Stimulated activated CD4-positive, alpha-beta T cell treated with anti-CD3 and anti-CD28 coated beads, Interleukin-12 subunit alpha, Interleukin-12 subunit beta, amount 100 ng/mL, for 4 hours (primary cell): ENCODE data around the gene VTCN1.
"Not testable (repeated sequence)": the region's sequence is repeated elsewhere in the genome, so short reads cannot be mapped to it uniquely, and the experiment has no call there.

Source experiments
- DNase-seq: peaks from one replicate; pipeline ENCODE4 v3.0.0-alpha.2; 2020

VTCN1 gene, protein sequence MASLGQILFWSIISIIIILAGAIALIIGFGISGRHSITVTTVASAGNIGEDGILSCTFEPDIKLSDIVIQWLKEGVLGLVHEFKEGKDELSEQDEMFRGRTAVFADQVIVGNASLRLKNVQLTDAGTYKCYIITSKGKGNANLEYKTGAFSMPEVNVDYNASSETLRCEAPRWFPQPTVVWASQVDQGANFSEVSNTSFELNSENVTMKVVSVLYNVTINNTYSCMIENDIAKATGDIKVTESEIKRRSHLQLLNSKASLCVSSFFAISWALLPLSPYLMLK

DNA sequence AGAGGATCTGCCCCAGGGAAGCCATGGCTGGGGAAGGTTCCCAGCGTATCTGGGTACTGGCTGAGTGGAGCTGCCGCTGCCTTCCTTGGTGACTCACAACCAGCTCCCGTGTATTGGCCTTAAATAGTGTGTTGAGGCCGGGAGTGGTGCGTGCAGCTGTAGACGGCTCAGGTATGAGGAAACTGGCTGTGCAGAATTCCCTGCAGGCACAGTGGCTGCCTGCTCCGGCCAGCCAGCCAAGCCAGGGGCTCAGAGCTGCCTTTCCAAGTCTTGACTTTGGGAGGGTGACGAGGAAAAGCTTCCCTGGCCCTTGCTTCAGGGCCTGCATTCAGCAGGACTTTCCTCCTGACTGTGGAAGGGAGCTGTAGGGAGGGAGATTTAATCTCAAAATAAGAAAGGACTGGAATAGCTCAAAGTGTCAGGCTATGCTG, at the start of gene VTCN1:
VTCN1 (minus strand) TSS at position 97 of the 431 bp plus-strand sequence; CDS start at position 25, 72 bp downstream.
- no peak for DNase-seq

DNA sequence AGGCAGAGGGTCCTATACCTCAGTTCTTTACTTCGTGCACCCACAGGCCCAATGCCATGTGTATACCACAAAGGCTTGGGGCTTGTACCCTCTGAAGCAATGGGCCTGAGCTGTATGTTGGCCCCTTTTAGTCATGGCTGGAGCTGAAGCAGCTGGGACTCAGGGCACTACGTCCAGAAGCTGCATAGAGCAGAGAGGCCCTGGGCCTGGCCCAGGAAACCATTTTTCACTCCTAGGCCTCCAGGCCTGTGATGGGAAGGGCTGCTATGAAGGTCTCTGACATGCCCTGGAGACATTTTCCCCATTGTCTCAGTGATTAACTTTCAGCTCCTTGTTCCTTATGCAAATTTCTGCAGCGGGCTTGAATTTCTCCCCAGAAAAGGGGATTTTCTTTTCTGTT, 48.1 kb upstream of the VTCN1 start:
- DNase-seq = no peak

DNA sequence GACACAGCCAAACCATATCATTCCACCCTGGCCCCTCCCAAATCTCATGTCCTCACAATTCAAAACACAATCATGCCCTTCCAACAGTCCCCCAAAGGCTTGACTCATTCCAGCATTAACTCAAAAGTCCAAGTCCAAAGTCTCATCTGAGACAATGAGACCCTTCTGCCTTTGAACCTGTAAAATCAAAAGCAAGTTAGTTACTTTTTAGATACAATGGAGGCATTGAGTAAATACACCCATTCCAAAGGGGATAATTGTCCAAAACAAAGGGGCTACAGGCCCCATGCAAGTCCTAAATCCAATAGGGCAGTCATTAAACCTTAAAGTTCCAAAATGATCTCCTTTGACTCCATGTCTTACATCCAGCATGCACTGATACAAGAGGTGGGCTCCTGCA, 47.3 kb upstream of the VTCN1 start:
- not testable (repeated sequence) for DNase-seq

DNA sequence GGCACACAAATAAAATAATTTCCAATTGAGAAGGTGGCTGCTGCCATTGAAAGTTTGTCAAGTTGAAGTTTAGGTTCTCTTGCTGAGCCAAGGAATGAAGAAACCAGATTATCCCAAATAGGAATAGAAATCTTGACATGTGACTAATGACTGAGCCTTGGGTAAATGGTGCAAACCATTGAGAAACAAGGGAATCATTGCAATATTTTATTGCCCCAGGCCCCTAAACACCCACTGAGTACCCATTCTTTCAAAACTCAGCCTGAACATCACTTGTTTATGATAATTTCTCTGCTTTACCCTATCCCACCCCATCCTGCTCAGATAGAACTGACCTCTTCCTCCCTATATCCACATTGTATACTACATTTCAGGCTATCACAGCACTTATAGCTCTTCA, 46.6 kb upstream of the VTCN1 start:
- no peak for DNase-seq

DNA sequence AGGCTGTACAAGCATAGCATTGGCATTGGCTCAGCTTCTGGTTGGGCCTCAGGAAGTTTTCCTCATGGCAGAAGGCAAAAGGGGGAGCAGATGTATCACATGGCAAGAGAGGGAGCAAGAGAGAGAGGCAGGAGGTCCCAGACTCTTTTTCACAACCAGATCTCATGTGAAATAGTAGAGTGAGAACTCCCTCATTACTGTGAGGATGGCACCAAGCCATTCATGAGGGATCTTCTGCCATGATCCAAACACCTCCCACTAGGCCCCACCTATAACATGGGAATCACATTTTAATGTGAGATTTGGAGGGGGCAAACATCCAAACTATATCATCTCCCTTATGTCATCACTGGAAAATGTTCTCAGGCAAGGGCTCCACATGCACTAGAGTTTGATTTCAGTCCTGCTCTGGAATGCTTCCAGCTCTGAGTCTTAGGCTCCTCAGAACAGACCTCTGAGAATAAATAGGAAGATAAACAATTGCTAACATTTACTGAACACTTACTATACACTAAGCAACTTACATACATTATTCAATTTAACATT, 39.4 kb upstream of the VTCN1 start:
- no peak for DNase-seq

DNA sequence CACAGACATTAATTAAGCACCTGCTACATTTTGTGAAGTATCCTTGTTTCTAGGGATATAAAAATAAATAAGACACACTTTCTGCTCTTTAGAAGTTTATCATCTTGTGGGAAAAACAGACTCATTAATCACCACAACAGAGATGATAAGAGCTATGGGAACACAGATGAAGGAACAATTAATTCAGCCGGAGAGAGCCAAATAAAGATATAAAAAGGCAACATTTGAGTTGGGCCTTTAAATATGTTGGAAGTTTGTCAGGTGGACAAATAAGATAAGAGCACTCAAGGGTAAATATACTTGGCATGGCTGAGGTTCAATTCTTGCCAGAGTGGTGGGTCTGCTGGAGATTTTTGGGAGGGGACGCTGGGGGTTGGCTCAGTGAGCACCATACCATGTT, 34.2 kb upstream of the VTCN1 start:
- DNase-seq = no peak

DNA sequence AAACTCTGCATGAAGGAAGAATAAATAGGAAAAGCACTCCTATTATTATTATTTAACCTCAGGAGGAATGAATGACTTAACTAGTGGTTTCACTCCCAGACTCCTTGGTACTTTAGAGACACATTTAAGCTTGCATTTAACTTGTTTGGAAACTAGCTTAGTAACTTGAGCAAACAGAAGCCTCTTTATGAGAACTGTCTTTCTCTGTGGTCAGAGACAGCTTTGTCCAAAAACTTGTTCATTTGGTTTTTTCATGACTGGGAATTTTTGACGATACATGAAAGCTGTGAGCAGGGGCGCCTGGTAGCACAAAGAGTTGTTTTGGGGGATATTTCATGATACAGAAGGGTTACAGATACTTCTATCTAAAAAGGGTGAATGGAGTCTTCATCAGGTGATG, 33.6 kb upstream of the VTCN1 start:
- DNase-seq = no peak

DNA sequence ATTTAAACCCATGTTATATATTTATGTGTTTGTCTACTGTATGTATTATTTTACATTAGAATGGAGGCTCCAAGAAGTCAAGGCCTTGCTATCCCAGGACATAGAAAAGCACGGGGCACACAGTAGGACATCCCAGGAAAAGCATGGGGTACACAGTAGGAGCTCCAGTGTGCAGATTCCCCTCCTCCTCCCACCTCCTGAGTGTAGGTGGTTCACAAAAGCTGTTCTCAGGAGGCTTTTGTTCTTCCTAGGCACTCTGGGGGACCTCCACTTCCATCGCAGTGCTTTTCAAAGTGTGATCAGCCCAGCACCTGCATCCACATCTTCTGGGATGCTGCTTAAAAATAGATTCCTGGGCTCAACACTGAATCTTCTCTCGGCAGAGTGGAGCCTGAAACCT, 30.8 kb upstream of the VTCN1 start:
- DNase-seq = no peak

DNA sequence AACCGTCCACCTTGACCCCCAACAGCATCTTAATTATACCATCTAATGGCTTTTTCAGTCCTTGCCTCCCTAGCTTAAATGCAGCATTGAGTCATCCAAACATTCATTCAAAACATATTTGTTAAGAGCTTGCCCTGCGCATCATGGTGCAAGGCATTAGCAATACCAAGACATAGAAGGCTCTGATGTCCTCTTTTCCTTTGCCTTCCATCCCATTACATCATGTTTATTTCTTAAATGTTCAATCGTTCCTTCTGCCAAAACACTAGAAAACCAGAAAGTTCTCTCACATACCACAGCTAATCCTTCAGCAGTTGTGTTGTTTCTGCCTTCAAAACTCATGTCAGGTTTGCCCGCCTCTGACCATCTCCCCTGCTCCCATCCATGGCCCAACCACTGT, 29.8 kb upstream of the VTCN1 start:
- no peak for DNase-seq

DNA sequence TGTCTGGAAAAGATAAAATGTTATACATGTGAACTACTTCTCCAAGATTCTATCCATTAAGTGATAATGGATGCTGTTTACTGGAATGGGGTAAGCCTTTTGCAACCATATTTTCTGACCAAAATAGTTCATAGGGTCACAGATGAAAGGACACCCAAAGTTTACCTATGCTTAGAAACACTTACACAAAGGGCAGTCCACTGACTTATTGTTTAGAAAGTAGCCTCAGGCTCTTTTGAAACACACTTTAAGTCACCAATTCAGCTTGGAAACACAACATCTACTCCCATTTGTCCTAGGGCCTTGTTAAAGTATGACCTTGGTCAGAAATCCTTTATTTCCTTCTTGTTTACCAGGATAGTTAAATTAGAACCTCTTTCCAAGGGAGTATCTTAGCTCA, 28.7 kb upstream of the VTCN1 start:
- DNase-seq = no peak

DNA sequence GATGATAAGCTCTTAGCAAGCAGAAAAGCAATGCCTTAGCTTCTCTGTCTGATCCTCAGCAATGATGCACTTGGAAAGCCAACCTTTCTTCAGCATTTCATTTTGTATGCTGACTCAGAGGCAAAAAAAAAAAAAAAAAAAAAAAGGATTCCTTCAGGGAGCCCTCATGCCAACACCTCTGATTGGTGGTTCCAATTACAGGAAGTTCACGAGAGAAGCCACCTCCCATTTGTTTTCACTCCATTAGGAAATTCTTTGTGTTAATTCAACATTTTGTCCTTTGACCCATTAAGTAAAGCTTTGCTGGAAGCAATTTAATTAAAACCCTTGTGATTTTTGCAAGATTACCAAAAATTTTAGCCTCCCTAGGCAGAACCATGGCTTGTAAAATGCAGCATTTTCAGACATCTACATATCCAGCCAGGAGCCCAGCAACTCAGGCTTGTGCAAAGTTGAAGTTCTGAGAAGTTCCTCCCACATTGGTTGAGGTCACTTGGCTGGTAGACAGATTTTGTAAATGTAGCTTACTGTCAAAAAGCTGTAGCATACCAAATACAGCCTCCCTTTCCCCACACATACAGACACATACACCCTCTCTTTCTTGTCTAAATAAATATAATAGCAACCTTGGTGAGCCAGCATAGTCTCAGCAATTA, 27.1 kb upstream of the VTCN1 start:
- DNase-seq = no peak

DNA sequence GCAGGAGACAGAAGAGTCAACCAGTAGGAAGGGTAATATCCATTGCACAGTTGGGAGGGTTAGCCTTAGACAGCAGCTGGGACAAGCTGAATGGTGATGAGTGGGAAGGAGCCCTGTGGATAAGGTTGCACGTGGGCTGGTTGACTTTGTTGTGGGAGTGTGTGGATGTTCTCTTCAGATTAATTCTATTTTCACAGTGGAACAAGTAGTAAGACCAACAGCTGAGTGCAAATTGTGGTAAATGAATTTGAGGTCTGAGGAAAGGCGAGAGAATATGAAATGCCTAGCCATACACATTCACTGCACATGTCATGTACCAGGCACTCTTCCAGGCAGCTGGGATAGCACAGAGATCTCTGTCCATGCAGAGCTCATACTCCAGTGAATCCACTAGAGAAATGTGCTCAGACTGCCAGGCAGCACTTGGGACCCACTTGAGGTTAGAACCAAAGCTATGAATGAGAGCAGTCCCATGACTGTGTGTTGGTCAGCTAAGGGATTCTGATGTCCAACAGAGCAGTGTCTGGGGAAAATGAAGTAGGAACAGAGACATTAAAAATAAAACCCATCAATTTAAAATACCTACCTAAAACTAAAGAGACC, 25.2 kb upstream of the VTCN1 start:
- DNase-seq = no peak

DNA sequence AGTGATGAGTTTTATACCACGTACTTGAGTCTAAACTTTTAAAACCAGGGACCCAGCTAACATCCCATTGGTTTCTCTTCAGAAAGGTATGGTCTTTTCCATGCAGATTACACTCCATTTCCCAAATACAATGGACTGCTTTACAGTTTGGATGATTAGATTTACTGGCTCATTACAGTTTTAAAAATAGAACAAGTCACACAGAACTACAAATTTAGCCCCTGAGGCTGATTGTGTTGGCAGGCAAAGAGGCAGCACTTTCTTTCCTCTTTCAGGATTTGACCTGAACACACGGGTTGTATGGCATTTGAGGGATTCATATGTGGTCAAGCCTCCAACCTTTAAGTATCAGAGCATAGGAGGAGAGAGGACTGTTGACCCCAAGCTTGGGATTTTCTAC, 21.8 kb upstream of the VTCN1 start:
- DNase-seq = no peak

DNA sequence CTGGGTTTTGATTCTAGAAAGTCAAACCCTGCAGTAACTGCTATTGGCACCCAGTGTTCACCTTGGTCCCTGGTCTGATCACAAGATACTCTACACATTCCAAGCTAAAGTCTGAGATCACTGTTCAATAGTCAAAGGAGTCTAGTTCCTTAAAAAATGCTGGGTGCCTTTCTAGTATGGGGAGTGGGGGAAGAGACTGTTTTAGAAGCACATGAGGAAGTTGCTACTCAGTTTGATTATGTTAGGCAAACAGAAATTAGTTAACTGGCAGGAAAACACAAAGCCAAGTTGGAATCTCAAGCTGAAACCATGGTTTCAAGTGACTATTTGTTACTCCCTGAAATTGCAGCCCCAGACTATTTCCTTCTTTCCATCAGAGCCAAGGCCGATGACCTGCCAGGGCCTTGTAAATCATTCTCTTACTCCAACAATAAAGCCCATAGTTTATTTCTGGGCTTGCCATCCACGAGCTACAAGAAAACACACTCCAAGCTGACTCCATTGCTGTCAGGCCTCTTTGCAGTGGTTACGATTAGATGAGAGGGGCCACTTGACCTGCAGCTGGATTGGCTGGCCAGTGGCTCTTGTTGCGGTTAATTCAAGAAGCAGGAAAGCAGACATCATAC, 21.1 kb upstream of the VTCN1 start:
- no peak for DNase-seq

DNA sequence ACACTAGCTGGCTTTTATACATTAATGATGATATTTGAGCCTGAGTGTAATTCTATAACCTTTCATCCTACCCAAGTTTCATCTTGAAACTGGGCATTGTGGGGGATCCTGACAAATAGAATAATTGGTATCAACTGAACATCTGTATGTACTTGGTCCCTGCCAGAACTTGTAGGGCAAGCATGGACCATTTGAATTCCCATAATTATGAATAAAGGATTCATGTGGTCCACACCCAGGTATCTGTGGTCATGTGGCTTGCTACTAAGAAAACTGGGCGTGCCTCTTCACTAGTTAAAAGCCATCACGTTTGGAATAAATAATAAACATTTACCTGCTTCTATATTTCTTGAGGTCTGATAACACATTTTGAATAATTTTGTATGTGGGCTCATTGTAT, 20.6 kb upstream of the VTCN1 start:
- DNase-seq = no peak

DNA sequence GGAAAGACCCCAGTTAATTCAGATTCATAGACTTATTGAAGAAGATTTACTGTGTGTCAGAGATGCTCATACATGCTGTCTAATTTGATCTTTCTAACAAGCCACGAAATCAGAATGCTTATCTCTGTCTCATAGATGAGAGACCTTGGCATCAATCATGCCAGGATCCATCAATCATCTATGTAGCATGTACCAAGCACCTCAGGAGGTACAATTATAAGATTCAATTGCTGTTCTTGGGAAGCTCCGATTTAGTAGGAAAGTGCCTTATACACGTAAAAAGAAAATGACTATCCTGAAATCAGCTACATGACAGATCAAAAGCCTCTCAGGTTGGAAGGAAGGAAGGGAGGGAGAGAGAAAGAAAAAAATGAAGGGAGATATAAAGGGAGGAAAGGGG, 18.5 kb upstream of the VTCN1 start:
- DNase-seq = no peak

DNA sequence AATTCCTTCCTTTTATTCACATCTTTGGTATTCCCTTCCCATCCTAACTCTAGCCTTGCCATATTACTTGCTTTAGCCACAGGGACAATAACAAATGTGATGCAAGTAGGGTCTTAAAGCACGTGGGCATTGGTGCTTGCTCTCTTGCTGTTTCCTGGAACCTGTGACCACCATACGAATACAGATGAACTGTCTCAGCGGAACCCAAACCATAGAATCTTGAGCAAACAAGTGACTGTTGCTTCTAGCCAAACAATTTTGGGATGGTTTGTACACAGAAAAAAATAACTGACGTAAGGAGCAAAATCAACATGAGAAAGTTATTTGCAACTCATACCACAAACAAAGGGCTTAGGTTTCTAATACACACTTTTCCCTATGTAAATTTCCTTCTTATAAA, 15.2 kb upstream of the VTCN1 start:
- DNase-seq = no peak

DNA sequence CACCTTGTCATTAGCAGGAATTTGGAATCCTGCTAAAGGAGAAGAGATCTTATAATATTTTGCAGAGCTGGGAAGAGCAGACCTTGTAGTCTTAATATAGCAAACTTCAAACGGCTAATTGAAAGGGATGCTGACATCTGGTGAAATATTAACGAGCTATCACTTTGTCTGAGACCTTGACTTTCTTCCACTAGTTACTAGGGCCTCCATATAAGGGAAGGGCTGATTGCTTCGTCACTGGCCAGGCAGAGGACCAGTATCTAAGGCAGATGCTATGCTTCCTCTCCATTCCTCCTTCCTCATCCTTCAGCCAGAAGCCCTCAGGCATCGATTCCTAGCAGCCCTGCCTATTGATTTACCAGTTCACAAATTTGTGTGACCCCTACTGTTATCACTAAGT, 6.0 kb upstream of the VTCN1 start:
- no peak for DNase-seq

DNA sequence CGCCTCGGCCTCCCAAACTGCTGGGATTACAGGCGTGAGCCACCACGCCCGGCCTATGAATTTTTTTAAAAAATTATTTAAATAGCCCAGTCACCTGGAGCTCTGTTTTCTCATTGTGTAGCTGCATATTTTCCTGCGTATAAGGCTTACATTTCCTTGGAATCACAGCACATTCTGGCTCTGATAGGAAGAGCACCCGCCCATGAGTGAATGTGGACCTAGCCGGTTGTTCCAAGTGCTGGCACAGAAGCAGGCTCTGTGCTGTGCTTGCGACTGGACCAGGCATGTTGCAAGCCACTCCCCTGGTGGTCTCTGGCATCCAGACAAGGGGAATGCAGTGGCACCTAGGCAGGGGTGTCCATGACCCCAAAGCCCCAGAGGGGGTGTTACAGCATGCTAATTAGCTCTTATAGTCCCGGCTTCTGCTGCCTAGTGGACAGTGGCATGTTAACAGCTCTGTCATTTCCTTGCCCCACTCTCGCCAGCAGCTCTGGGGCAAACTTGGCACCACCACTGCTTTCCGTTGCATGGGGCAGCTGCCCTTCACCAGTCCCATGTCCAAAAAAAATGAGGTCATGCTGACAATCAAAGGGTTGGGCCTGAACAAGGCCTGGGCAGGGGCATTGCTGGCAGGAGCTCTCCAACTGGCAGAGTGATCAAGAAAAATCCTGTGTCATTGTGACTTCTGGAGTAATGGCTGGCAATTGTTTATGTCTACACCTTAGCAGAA, 5.2 kb upstream of the VTCN1 start:
- no peak for DNase-seq

DNA sequence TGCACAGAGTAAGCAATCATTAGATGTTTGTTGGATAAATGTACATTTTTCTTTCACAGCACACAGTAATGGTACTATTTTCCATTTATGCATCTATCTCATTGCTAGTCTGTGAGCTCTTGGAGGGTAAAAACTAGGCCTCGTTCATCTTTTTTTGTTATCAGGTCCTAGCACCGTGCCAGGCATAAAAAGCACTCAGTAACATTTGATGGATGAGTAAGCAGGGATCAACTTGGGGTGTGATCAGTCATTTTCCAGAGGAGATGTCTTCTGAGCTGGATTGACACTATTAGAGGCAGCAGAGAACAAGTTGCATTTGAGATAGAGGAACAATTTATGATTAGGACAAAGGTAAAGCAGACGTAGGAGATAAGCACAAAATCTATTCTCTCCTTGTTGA, 4.3 kb upstream of the VTCN1 start:
- DNase-seq = no peak

DNA sequence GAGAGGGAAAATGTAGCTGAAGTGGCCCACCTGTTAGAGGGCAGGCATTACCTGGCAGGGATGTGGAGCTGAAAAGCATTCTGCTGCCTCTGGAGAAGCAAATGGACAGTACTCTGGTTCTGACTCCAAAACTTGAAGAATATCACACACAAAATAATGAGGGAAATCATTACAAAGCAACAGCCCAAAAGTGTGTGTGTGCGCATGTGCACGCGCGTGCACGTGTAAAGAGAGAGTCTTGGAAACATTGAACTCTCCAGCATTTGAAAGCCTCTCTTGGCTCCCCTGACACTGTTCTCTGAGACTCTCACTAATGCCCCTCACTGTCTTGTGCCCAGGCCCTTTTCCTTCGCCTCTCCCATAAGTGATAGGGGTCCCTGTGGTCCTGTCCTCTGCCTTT, 2.3 kb upstream of the VTCN1 start:
- no peak for DNase-seq

DNA sequence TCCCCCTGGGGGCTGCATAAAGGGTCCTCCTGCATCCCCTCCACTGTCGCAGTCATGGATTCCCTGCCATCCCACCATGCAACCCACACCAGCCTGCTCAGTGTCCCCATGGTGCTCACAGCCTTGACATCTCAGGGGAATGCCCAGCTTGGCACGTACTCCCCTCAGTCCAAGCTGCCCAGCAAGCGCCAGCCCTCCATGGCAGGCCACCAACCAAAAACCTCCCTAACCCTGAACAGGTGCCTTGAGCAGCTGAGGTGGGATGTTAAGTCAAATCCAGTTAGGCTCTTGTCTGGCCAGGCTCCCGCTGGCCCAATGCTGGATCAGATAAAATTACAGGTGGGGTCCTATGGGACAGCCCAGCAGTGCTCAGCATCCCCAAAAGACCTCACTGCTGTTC, 341 bp downstream of the VTCN1 start:
- no peak for DNase-seq

DNA sequence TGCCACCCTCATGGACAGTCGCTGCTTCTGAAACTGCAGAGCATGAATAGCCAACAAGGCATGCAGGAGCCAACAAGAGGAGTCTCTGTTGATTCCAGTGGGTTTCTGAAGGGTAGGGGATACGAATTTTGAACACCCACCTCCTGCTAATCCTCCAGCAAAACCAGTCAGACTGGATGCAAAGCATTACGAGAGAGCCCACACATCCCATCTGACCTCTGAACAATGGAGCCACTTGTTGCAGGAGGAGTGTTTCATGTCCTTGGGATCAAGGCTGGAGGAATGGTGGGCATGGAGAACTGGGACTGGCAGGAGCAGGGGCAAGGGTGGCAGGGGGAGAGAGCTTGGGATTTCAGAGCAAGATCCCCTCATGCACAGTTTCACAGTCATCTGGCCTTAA, 1.6 kb downstream of the VTCN1 start:
- DNase-seq = no peak
